Muscle layer of duodenum (tissue), 2 donors: ENCODE results near the gene EFCAB10.
A peak's percentile ranks its signal among the peaks of the same experiment; 100 is the strongest.
"Not testable (repeated sequence)": the region's sequence is repeated elsewhere in the genome, so short reads cannot be mapped to it uniquely, and the experiment has no call there.

ENCODE experiments used
- H3K27ac ChIP-seq: one replicate; pipeline ENCODE4 v1.7.0; 2013; ENCODE audit warnings: mild to moderate bottlenecking, low read length
- H3K27me3 ChIP-seq: one replicate; pipeline ENCODE4 v1.7.0; 2013; ENCODE audit warnings: low read depth, mild to moderate bottlenecking, control low read depth, low read length
- H3K36me3 ChIP-seq, 2 donors: one replicate each; pipeline ENCODE4 v1.7.0; 2013; ENCODE audit warnings: low read length in 2 of 2, control low read depth in 1 of 2, mild to moderate bottlenecking in 1 of 2; ENCODE audit not compliant: insufficient read depth in 2 of 2, control insufficient read depth in 1 of 2
- H3K4me1 ChIP-seq, 2 donors: one replicate each; pipeline ENCODE4 v1.7.0; 2013; ENCODE audit warnings: low read length in 2 of 2, mild to moderate bottlenecking in 2 of 2, control low read depth in 1 of 2, moderate library complexity in 1 of 2; ENCODE audit not compliant: insufficient read depth in 2 of 2, control insufficient read depth in 1 of 2
- H3K4me3 ChIP-seq, 2 donors: one replicate each; pipeline ENCODE4 v1.7.0; 2013; ENCODE audit warnings: low read length in 2 of 2, low read depth in 1 of 2, mild to moderate bottlenecking in 1 of 2
- H3K9me3 ChIP-seq, 2 donors: one replicate each; pipeline ENCODE4 v1.7.0; 2013; ENCODE audit warnings: low read length in 2 of 2, control low read depth in 1 of 2, mild to moderate bottlenecking in 1 of 2; ENCODE audit not compliant: control insufficient read depth in 1 of 2
- donor health status: healthy.

EFCAB10 gene

GRCh38 chr7:105571891-105572290, 9.4 kb downstream of the EFCAB10 start:
- H3K36me3 ChIP-seq: peaks cover 12% of the 10 kb centered on the region in 2 donors
- H3K9me3 ChIP-seq: no peaks in the 10 kb centered on the region
- H3K4me1 ChIP-seq: no peaks in the 10 kb centered on the region
- H3K27ac ChIP-seq: no peak overlapping the region
- H3K27me3 ChIP-seq: no peaks in the 10 kb centered on the region
- H3K4me3 ChIP-seq: no peak overlapping the region

DNA sequence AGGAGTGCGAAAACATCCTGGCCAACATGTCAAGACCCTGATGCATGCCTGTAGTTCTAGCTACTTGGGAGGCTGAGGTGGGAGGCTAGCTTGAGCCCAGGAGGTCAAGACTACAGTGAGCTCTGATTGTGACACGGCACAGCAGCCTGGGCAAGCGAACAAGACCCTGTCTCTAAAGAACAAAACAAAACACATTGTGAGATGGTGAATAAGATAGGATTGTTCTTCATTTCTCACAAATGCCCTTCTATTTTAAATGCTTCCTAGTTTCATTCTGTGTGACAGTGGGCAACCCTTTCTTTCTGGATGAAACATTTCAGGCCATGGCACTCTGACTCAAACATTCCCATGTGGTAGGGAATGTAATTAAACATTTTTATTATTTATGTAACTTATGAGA, 13.5 kb downstream of the EFCAB10 start:
- H3K4me1 ChIP-seq: no peaks in the 10 kb centered on the region
- H3K27me3 ChIP-seq: no peaks in the 10 kb centered on the region
- no peak overlapping the region for H3K4me3 ChIP-seq
- no peaks in the 10 kb centered on the region for H3K9me3 ChIP-seq
- no peak overlapping the region for H3K27ac ChIP-seq
- peaks cover 26 to 33% of the 10 kb centered on the region in 2 donors for H3K36me3 ChIP-seq

- Histone ChIP-seq H3K36me3 (peaks cover 26 to 33% of the 10 kb centered on the region in 2 donors), H3K4me3 (no peak overlapping the region), H3K9me3 (no peaks in the 10 kb centered on the region), H3K27ac (no peak overlapping the region), H3K4me1 (no peaks in the 10 kb centered on the region), H3K27me3 (no peaks in the 10 kb centered on the region)
These were observed 14.3 kb downstream of the EFCAB10 start for GRCh38 chr7:105567024-105567423.

DNA sequence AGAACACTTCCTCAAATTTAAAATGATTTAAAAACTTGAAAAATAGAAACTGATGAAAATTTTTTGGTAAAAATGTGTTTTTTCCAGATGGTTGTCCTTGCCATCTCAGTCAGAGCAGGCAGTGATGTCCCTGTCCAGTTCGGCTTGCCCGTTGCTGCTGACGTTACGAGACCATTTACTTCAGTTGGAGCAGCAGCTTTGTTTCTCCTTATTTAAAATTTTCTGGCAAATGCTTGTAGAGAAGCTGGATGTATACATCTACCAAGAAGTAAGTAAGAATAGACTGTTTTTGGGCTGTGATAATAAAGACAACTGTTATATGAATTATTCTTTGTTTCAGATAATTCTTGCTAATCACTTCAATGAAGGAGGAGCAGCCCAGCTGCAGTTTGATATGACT, 16.1 kb downstream of the EFCAB10 start:
- H3K4me1 ChIP-seq: no peaks in the 10 kb centered on the region
- no peaks in the 10 kb centered on the region for H3K9me3 ChIP-seq
- H3K27ac ChIP-seq: no peak overlapping the region
- no peak overlapping the region for H3K4me3 ChIP-seq
- H3K36me3 ChIP-seq: peaks cover 31 to 34% of the 10 kb centered on the region in 2 donors
- H3K27me3 ChIP-seq: no peaks in the 10 kb centered on the region

DNA sequence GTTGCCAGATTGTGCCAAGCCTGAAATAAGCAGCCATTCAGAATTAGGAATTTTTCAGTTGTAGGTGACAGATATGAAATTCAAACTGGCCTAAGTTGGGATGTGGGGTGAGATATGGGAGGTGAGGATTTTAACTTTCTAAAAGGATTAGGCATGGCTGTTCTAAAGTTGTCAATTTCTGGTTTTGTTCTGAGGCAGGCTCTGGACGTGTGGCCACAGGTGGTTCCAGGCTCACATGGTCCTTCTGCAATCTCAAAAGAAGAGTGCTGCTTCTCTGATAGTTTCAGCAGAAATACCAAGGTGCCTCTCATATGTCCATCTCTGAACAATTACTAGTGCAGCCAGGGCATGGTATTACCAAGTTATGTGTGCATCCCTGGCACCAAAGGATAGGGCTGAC, 21.4 kb downstream of the EFCAB10 start:
- no peaks in the 10 kb centered on the region for H3K27me3 ChIP-seq
- peaks cover 32 to 33% of the 10 kb centered on the region in 2 donors for H3K36me3 ChIP-seq
- H3K4me3 ChIP-seq: no peak overlapping the region
- no peaks in the 10 kb centered on the region for H3K4me1 ChIP-seq
- no peak overlapping the region for H3K27ac ChIP-seq
- H3K9me3 ChIP-seq: no peaks in the 10 kb centered on the region

DNA sequence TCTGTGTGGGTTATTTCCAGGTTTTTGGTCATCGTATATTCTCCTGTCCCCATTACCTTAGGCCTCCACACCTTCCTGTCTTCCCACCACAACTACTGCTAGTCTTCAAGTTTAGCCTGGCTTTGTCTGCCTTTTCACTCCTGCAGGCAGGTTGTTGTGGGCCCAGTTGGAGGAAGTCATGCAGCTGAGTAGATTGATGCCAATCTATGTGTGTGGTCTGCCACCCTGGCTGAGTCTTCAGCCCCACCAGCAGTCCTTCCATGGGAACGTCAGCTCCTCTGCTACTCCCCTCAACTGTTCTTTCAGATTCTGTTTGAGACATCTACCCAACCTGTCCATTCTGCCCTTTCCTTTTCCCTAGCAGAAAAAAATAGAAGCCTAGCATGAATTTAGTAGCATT, 43.0 kb downstream of the EFCAB10 start:
- no peaks in the 10 kb centered on the region for H3K27me3 ChIP-seq
- no peak overlapping the region for H3K27ac ChIP-seq
- H3K4me3 ChIP-seq: no peak overlapping the region
- peaks cover 13 to 53% of the 10 kb centered on the region in 2 donors for H3K36me3 ChIP-seq
- H3K4me1 ChIP-seq: peaks cover 5 to 6% of the 10 kb centered on the region in 2 donors
- no peaks in the 10 kb centered on the region for H3K9me3 ChIP-seq

DNA sequence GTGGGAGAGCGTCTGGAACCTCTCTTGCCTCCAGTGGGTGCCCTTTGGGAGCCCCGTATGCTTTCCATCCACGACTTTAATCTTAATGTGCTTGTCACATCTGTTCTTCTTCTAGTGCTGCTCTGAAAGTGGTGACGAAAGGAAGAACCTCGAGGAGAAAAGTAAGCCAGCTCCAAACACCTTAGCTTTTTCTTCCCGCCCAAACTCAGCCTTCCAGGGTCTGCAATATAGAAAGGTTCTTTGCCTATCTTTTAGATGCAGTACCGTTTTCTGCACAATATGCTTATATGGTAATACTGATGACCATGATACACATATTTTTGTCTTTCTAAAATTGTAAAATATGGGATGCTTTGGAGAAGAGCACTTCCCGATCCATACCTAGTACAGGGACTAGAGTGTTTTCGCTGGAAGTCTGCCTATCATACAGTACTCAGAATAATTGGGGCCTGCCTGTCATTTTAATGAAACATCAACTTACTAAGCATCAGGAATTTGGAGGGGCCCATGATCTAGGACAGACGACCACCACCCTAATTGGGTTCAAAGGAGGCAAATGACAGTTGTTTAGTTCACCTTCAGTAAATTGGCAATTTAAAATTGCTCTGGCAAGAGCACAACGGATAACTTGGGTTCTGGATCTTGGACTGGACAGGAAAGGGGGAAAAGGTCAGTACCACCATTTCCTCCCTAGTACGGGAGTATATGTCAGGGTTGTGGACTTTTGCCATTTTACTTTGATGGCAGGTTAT, 48.4 kb downstream of the EFCAB10 start:
- H3K9me3 ChIP-seq: no peaks in the 10 kb centered on the region
- H3K36me3 ChIP-seq: peaks cover 0 to 8% of the 10 kb centered on the region in 2 donors
- peaks cover 13 to 14% of the 10 kb centered on the region in 2 donors for H3K4me1 ChIP-seq
- peak overlapping the region; percentile 99 to 100 for H3K4me3 ChIP-seq
- no peaks in the 10 kb centered on the region for H3K27me3 ChIP-seq
- peak overlapping the region; percentile 90 for H3K27ac ChIP-seq

- Histone ChIP-seq H3K36me3 (peaks cover 0 to 2% of the 10 kb centered on the region in 2 donors), H3K4me1 (peaks cover 13 to 14% of the 10 kb centered on the region in 2 donors), H3K27ac (peak within 1 kb of the TSS; percentile 90), H3K4me3 (peak within 1 kb of the TSS; percentile 99 to 100), H3K9me3 (no peaks in the 10 kb centered on the region), H3K27me3 (no peaks in the 10 kb centered on the region)
These were observed 49.3 kb downstream of the EFCAB10 start, which contains the start of gene RINT1 for GRCh38 chr7:105531792-105532671. Gene RINT1, plus strand, starts transcription at chr7:105532201. Its CDS starts 115 bp downstream, at chr7:105532316.

- Histone ChIP-seq H3K4me1 (peaks cover 13 to 14% of the 10 kb centered on the region in 2 donors), H3K36me3 (no peaks in the 10 kb centered on the region)
These were observed 50.7 kb downstream of the EFCAB10 start for GRCh38 chr7:105530546-105530945.

DNA sequence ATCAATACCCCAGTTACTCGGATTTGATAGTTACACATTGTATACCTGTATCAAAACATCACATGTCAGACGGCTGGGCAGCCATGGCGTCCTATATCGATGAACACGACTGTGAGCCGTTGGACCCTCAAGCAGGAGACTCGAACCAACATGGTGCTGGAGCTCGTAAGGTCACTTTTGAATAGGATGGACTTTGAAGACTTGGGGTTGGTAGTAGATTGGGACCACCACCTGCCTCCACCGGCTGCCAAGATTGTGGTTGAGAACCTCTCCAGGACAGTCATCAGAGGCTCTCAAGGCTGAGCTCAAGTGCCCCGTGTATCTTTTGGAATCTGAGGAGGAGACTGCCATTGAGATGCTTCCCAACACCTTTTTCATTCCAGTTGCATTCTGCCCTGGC, 51.2 kb downstream of the EFCAB10 start:
- no peaks in the 10 kb centered on the region for H3K9me3 ChIP-seq
- H3K4me1 ChIP-seq: peaks cover 13 to 14% of the 10 kb centered on the region in 2 donors
- no peaks in the 10 kb centered on the region for H3K27me3 ChIP-seq

More at GRCh38 chr7:105530546-105530945, 50.7 kb downstream of the EFCAB10 start:
- Histone ChIP-seq H3K27ac (no peak overlapping the region), H3K4me3 (no peak overlapping the region), H3K27me3 (no peaks in the 10 kb centered on the region), H3K9me3 (no peaks in the 10 kb centered on the region)

DNA sequence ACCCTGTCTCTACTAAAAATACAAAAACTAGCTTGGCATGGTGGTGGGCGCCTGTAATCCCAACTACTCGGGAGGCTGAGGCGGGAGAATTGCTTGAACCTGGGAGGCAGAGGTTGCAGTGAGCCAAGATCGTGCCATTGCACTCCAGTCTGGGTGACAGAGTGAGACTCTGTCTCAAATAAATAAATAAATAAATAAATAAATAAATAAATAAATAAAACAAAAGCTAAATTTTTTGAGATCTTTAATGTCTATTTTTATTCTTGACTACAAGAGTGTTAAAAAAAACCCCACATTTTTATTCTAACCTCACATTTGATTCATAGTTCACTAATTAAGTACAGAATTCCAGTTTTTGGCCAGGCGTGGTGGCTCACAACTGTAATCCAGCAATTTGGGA, 53.6 kb downstream of the EFCAB10 start:
- not testable (repeated sequence) for H3K27ac ChIP-seq, H3K9me3 ChIP-seq, H3K4me3 ChIP-seq, H3K27me3 ChIP-seq, H3K4me1 ChIP-seq, H3K36me3 ChIP-seq

More for the DNA sequence above, 51.2 kb downstream of the EFCAB10 start:
- Histone ChIP-seq H3K36me3 (no peaks in the 10 kb centered on the region), H3K4me3 (no peak overlapping the region), H3K27ac (no peak overlapping the region)
